ENCODE measurements around the gene SPAG9.

Gene SPAG9

DNA sequence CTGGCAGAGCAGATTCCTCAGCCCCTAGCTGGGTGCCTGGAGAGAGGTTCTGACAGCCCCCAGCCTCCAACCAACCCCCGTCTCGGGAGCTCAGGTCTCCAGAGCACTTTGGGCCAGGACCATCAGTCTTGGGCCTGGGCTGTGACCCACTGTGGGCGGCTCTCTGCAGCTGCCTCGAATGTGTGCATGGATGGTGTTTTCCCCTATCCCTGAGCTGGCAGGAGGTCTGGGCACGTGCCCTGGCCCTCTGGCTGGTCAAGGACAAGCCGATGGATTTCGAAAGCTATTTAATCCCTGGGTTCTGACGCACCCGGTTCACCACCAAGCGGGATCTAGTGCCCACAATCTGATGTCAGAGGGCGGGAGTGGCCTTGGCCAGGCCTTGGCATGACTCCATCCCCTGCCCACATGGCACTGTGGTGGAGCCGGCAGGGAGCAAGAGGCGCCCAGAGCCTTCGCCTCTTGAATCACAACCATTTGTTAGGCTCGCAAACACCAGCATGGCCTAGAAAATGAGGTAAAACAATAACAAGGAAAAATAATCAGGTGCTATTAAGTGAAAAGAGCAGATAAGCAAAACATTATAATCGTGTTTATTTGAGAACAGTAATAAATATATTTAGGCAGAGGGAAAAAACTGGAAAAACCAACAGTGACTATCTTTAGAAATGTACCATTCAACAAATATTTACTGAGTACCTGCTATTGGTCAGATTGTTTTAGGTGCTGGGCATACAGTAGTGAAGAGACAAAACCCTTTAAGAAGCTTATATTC is 185.3 kb downstream of the SPAG9 start:
- TF ChIP-seq POLR2A (IDR thresholded peaks at IDR 0.05; ENCODE audit: low read depth, low read length) (no peak), POLR2AphosphoS5 (IDR thresholded peaks at IDR 0.05; ENCODE audit: low read depth, low read length) (no peak), TAF1 (IDR thresholded peaks at IDR 0.05; ENCODE audit: borderline replicate concordance, low read depth, low read length) (no peak)
- DNase-seq (ENCODE audit: insufficient read length) (no peak), FAIRE-seq (no peak)

DNA sequence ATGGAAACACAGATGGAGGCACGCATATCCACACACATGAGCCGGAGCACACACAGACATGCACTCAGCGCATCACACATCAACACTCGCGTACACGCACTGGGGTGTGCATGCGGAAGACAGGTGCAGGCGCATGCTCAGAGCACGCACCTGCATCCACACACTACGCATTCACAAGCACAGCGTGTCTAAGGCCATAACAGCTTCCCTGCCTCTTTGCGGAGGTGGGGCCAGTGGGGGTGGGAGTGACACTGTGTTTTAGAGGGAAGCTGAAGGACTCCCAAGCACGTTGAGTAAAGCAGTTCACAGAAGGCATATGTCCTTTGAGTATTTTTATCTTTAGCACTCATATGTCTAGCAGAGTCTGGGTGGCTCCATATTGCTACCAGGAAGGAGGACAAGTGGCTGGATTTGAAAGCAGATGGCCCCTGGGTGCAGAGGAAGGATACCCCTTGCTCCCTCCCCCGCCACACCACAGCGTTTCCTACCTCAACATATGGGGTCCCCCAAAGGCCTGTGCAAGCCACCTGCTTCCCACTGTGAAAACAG is 185.9 kb downstream of the SPAG9 start:
- no peak for TF ChIP-seq TAF1 (IDR thresholded peaks at IDR 0.05; ENCODE audit: borderline replicate concordance, low read depth, low read length)
- no peak for TF ChIP-seq POLR2AphosphoS5 (IDR thresholded peaks at IDR 0.05; ENCODE audit: low read depth, low read length)
- no peak for TF ChIP-seq POLR2A (IDR thresholded peaks at IDR 0.05; ENCODE audit: low read depth, low read length)
- FAIRE-seq (no peak), DNase-seq (ENCODE audit: insufficient read length) (no peak)

GRCh38 chr17:50934161-50934560 is 186.5 kb downstream of the SPAG9 start:
- no peak for FAIRE-seq
- TF ChIP-seq TAF1 (IDR thresholded peaks at IDR 0.05; ENCODE audit: borderline replicate concordance, low read depth, low read length), result no peak
- TF ChIP-seq POLR2A (IDR thresholded peaks at IDR 0.05; ENCODE audit: low read depth, low read length), result no peak
- no peak for TF ChIP-seq POLR2AphosphoS5 (IDR thresholded peaks at IDR 0.05; ENCODE audit: low read depth, low read length)
- DNase-seq (ENCODE audit: insufficient read length), result no peak

DNA sequence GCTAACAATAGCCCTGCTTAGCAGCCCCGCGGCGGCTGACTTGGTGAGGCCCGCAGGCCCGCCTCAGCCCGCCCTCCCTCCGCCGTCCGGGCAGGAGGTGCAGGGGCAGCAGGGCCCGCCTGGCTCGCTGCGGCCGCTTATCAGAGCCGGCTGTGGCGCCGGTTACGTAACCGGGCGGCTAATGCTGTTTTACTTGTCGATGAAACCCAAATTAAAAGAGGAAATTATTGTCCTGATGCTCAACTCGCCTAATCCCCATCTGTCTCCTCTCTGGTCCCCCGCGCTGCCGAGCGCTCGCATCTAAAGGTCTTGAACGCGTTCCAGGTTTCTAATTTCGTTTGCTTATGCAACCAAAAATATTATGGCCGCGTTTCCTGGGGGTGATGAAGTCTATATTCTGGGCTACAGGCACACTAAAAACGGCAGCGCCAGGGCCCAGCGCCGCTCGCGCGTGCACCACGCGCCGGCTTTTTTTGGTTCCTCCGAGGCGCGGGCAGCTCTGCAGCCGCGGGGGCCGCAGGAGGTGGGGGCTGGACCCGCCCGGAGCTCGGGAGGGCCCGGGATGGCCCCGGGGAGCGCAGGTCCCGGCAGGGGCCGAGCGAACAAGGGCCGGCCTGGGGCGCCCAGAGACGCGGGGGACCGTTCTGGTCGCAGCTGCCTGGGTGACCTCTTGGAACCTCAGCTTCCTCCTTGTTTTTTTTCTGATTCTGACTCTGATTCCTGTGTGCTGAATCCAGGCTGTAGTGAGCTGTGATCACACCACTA is 189.3 kb downstream of the SPAG9 start:
- DNase-seq (ENCODE audit: insufficient read length) (peak; percentile 63), FAIRE-seq (no peak)
- TF ChIP-seq TAF1 (IDR thresholded peaks at IDR 0.05; ENCODE audit: borderline replicate concordance, low read depth, low read length) (no peak), POLR2AphosphoS5 (IDR thresholded peaks at IDR 0.05; ENCODE audit: low read depth, low read length) (no peak), POLR2A (IDR thresholded peaks at IDR 0.05; ENCODE audit: low read depth, low read length) (no peak)

DNA sequence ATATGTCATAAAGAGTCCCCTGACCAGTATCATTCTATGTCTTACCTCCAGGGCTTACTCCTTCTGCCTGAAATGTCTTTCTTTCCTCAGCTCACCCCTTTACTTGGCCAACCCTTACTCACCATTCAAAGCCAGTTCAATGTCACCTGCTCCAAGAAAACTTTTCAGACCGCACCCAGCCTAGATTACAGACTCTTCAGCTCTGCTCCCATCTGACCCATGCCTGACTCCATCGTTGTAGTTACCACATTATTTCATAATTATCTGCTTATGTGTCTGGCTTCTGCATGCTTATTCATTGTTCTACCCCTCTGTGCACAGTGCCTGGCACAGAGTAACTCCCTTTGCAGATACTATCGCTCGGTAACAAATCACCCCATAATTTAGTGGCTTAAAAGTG is 192.0 kb downstream of the SPAG9 start:
- DNase-seq (ENCODE audit: insufficient read length) (no peak), FAIRE-seq (no peak)
- TF ChIP-seq POLR2AphosphoS5 (IDR thresholded peaks at IDR 0.05; ENCODE audit: low read depth, low read length), result no peak
- TF ChIP-seq TAF1 (IDR thresholded peaks at IDR 0.05; ENCODE audit: borderline replicate concordance, low read depth, low read length), result no peak
- no peak for TF ChIP-seq POLR2A (IDR thresholded peaks at IDR 0.05; ENCODE audit: low read depth, low read length)

DNA sequence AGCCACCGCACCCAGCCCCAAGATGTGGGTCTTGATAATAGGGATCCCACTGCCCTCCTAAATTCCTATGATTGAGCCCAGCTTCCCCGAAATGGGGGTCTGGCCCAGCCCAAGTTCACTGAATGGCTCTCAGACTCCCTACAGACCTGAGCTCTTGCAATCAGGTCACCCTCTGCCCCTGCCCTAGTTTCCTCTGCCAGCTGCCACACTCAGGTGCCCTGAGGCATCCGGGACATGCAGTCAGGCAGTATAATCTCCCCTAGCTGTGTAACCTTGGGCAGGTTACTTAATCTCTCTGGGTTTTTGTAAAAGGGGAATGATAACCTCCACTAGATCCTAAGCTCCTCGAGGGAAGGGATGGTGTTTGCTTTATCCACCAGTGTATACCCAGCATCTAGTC is 193.4 kb downstream of the SPAG9 start:
- TF ChIP-seq TAF1 (IDR thresholded peaks at IDR 0.05; ENCODE audit: borderline replicate concordance, low read depth, low read length), result no peak
- DNase-seq (ENCODE audit: insufficient read length), result no peak
- FAIRE-seq, result no peak

GRCh38 chr17:50926523-50926922 is 194.1 kb downstream of the SPAG9 start:
- TF ChIP-seq POLR2AphosphoS5 (IDR thresholded peaks at IDR 0.05; ENCODE audit: low read depth, low read length) (no peak), TAF1 (IDR thresholded peaks at IDR 0.05; ENCODE audit: borderline replicate concordance, low read depth, low read length) (no peak), POLR2A (IDR thresholded peaks at IDR 0.05; ENCODE audit: low read depth, low read length) (no peak)
- no peak for DNase-seq (ENCODE audit: insufficient read length)
- no peak for FAIRE-seq

DNA sequence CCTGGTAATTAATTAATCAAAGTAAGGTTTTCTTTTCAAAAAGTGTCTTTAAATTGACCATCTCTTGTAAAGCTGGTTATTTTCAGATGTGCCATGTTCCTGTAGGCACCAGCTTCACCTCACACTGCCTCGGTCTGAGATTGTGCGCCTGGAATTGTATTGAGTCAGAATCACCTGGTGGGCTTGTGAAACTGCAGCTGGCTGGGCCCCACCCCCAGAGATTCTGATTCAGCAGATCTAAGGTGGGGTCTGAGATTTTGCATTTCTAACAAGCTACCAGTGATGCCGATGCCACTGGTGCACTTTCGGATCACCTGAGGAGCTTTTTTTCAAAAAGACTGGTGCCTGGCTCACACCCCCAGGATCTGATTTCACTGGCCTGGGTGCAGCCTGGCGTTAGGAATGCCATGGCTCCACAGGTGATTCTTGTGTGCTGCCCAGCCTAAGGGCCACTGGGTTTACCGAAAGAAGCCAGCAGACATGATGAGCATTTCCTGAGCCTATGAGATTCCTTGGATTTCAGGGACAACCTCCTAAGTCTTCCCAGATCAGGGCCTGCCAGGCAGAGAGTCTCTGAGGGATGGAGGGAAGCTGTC is 195.3 kb downstream of the SPAG9 start:
- no peak for DNase-seq (ENCODE audit: insufficient read length)
- FAIRE-seq, result no peak
- TF ChIP-seq POLR2A (IDR thresholded peaks at IDR 0.05; ENCODE audit: low read depth, low read length) (no peak), TAF1 (IDR thresholded peaks at IDR 0.05; ENCODE audit: borderline replicate concordance, low read depth, low read length) (no peak), POLR2AphosphoS5 (IDR thresholded peaks at IDR 0.05; ENCODE audit: low read depth, low read length) (no peak)

- no peak for DNase-seq (ENCODE audit: insufficient read length)
- no peak for TF ChIP-seq POLR2AphosphoS5 (IDR thresholded peaks at IDR 0.05; ENCODE audit: low read depth, low read length)
- TF ChIP-seq POLR2A (IDR thresholded peaks at IDR 0.05; ENCODE audit: low read depth, low read length), result no peak
- TF ChIP-seq TAF1 (IDR thresholded peaks at IDR 0.05; ENCODE audit: borderline replicate concordance, low read depth, low read length), result no peak
- no peak for FAIRE-seq
Observed at GRCh38 chr17:50924800-50925199, 195.9 kb downstream of the SPAG9 start.

DNA sequence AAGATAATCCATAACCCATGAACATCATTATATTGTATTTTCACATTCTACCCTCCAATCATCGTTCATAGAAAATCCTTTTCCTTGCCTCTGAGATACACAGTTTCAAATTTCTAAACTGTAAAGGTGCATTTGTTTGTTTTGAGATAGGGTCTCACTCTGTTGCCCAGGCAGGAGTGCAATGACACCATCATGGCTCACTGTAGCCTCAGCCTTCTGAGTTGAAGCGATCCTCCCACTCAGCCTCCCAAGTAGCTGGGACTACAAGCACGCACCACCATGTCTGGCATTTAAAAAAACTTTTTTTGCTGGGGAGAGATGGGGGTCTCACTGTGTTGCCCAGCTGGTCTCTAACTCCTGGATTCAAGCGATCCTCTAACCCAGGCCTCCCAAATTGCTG is 196.4 kb downstream of the SPAG9 start:
- TF ChIP-seq POLR2AphosphoS5 (IDR thresholded peaks at IDR 0.05; ENCODE audit: low read depth, low read length), result no peak
- no peak for TF ChIP-seq POLR2A (IDR thresholded peaks at IDR 0.05; ENCODE audit: low read depth, low read length)
- TF ChIP-seq TAF1 (IDR thresholded peaks at IDR 0.05; ENCODE audit: borderline replicate concordance, low read depth, low read length), result no peak
- no peak for FAIRE-seq
- DNase-seq (ENCODE audit: insufficient read length), result no peak

DNA sequence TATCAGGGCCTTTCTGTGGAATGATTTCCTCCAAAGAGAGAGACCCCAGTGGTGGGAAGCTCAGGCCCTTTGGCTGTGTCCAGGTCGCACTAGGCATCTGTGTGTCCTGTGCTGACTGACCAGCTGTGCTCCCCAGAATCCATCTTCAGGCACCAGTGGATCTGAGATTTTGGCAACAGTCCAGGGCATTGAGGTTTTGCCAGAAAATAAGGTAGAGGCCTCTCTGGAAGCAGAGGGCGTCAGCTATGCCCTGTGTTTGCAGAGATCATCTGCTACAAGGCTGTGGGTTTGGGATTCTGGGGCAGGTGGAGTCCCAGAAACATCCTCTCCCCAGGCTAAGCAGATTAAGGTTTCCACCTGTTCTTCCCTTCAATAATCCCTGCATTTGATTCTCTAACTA is 197.1 kb downstream of the SPAG9 start:
- no peak for FAIRE-seq
- no peak for TF ChIP-seq POLR2AphosphoS5 (IDR thresholded peaks at IDR 0.05; ENCODE audit: low read depth, low read length)
- no peak for TF ChIP-seq POLR2A (IDR thresholded peaks at IDR 0.05; ENCODE audit: low read depth, low read length)
- TF ChIP-seq TAF1 (IDR thresholded peaks at IDR 0.05; ENCODE audit: borderline replicate concordance, low read depth, low read length), result no peak
- no peak for DNase-seq (ENCODE audit: insufficient read length)

Data from GM12892 (cell line).